Stomach (tissue), 4 donors: ENCODE data around the gene USP13.

Experiments used
- CTCF ChIP-seq, 7 experiments: fragments of 450-650 bp in 4 of 7; fragments of 200-600 bp in 3 of 7; sonication (generic) in 3 of 7; IDR thresholded peaks; one replicate each; pipeline ENCODE4 v1.5.1; 2016 to 2019; ENCODE audit warnings: antibody characterized with exemption in 7 of 7, control low read depth in 2 of 7, mild to moderate bottlenecking in 1 of 7
- POLR2A ChIP-seq, 4 donors: fragments of 450-650 bp; IDR thresholded peaks; one replicate each; pipeline ENCODE4 v1.6.1; 2016; ENCODE audit warnings: antibody characterized with exemption in 4 of 4, control low read depth in 2 of 4, mild to moderate bottlenecking in 1 of 4, moderate library complexity in 1 of 4
- POLR2AphosphoS5 ChIP-seq, 3 donors: sonication (generic); formaldehyde crosslinking; IDR thresholded peaks; one replicate each; pipeline ENCODE4 v1.6.1; 2016; ENCODE audit warnings: antibody characterized with exemption in 3 of 3

- TF ChIP-seq CTCF (IDR thresholded peaks at IDR 0.05) (no peak), POLR2AphosphoS5 (IDR thresholded peaks at IDR 0.05) (no peak), POLR2A (IDR thresholded peaks at IDR 0.05) (no peak)
These were observed 112.6 kb downstream of the USP13 start for GRCh38 chr3:179765396-179765795.
